ENCODE data around the gene PCDHA1.
A peak's percentile ranks its signal among the peaks of the same experiment; 100 is the strongest.
"Not testable (repeated sequence)": the region's sequence is repeated elsewhere in the genome, so short reads cannot be mapped to it uniquely, and the experiment has no call there.

Gene PCDHA1

GRCh38 chr5:140855772-140856674 lies 70.1 kb downstream of the PCDHA1 start, which contains the start of gene PCDHA10:
Gene PCDHA10 (plus strand): TSS chr5:140855897. CDS start chr5:140856049, 152 bp downstream.
- no peak for DNase-seq

- no peak for DNase-seq
Measured at GRCh38 chr5:140857177-140857986, 71.4 kb downstream of the PCDHA1 start.

GRCh38 chr5:140857987-140858240 lies 72.0 kb downstream of the PCDHA1 start:
- no peak for DNase-seq

GRCh38 chr5:140862441-140863295 lies 76.7 kb downstream of the PCDHA1 start:
- no peak for DNase-seq

GRCh38 chr5:140868721-140869554 lies 83.0 kb downstream of the PCDHA1 start, which contains the start of gene PCDHA11:
Gene PCDHA11 (plus strand): TSS chr5:140868957. CDS start chr5:140869104, 147 bp downstream.
- DNase-seq = no peak

GRCh38 chr5:140869555-140869886 lies 83.6 kb downstream of the PCDHA1 start:
- no peak for DNase-seq

- DNase-seq = no peak
Measured at GRCh38 chr5:140870221-140871201, 84.6 kb downstream of the PCDHA1 start.

- no peak for DNase-seq
Measured at GRCh38 chr5:140875085-140876065, 89.4 kb downstream of the PCDHA1 start, which contains the start of gene PCDHA12. Gene PCDHA12 (plus strand): TSS chr5:140875308. CDS start chr5:140875473, 165 bp downstream.

- DNase-seq = not testable (repeated sequence)
Measured at GRCh38 chr5:140876541-140877261, 90.8 kb downstream of the PCDHA1 start.

- no peak for DNase-seq
Measured at GRCh38 chr5:140877262-140877581, 91.3 kb downstream of the PCDHA1 start.

- no peak for DNase-seq
Measured at GRCh38 chr5:140881889-140882590, 96.1 kb downstream of the PCDHA1 start, which contains the start of gene PCDHA13. Gene PCDHA13 (plus strand): TSS chr5:140882124. CDS start chr5:140882269, 145 bp downstream.

GRCh38 chr5:140882591-140882899 lies 96.6 kb downstream of the PCDHA1 start:
- DNase-seq = no peak

GRCh38 chr5:140883373-140883772 lies 97.4 kb downstream of the PCDHA1 start:
- no peak for DNase-seq

- DNase-seq = no peak
Measured at GRCh38 chr5:140883927-140884697, 98.2 kb downstream of the PCDHA1 start.

- no peak for DNase-seq
Measured at GRCh38 chr5:140916325-140916724, 130.4 kb downstream of the PCDHA1 start.

GRCh38 chr5:140923601-140924000 lies 137.7 kb downstream of the PCDHA1 start:
- DNase-seq = peak; percentile 0

GRCh38 chr5:140925806-140926442 lies 140.0 kb downstream of the PCDHA1 start, which contains the start of gene PCDHAC1:
Gene PCDHAC1 (plus strand): TSS chr5:140926299. CDS start chr5:140926893, 594 bp downstream.
- peak; percentile 16 for DNase-seq
